Stimulated activated CD8-positive, alpha-beta memory T cell treated with anti-CD3 and anti-CD28 coated beads, Interleukin-12 subunit alpha, Interleukin-12 subunit beta, amount 100 ng/mL, for 4 hours (primary cell): ENCODE data around the gene PARM1.

ENCODE experiments used
- DNase-seq: peaks from one replicate; pipeline ENCODE4 v3.0.0-alpha.2; 2020; ENCODE audit warnings: low read depth

The PARM1 gene

GRCh38 chr4:74942251-74942917 lies 9.5 kb downstream of the PARM1 start:
- no peak for DNase-seq

GRCh38 chr4:74942918-74943253 lies 10.0 kb downstream of the PARM1 start:
- no peak for DNase-seq

- no peak for DNase-seq
These were observed 11.5 kb downstream of the PARM1 start for GRCh38 chr4:74944354-74944793.

- no peak for DNase-seq
These were observed 13.3 kb downstream of the PARM1 start for GRCh38 chr4:74946196-74946595.

- DNase-seq = no peak
These were observed 14.9 kb downstream of the PARM1 start for GRCh38 chr4:74947798-74948197.

- no peak for DNase-seq
These were observed 15.3 kb downstream of the PARM1 start for GRCh38 chr4:74948236-74948635.

GRCh38 chr4:74950200-74950599 lies 17.3 kb downstream of the PARM1 start:
- DNase-seq = no peak

- no peak for DNase-seq
These were observed 18.0 kb downstream of the PARM1 start for GRCh38 chr4:74950882-74951281.

GRCh38 chr4:74953647-74954046 lies 20.7 kb downstream of the PARM1 start:
- DNase-seq = no peak

GRCh38 chr4:74958881-74959280 lies 26.0 kb downstream of the PARM1 start:
- no peak for DNase-seq

GRCh38 chr4:74961230-74961629 lies 28.3 kb downstream of the PARM1 start:
- DNase-seq = no peak

GRCh38 chr4:74962584-74962983 lies 29.7 kb downstream of the PARM1 start:
- DNase-seq = no peak

GRCh38 chr4:74964311-74964710 lies 31.4 kb downstream of the PARM1 start:
- no peak for DNase-seq

GRCh38 chr4:74967324-74967723 lies 34.4 kb downstream of the PARM1 start:
- no peak for DNase-seq

- DNase-seq = no peak
These were observed 35.7 kb downstream of the PARM1 start for GRCh38 chr4:74968456-74969164.

- no peak for DNase-seq
These were observed 36.9 kb downstream of the PARM1 start for GRCh38 chr4:74969507-74970474.

- DNase-seq = no peak
These were observed 37.7 kb downstream of the PARM1 start for GRCh38 chr4:74970577-74970976.

GRCh38 chr4:74971862-74972261 lies 38.9 kb downstream of the PARM1 start:
- no peak for DNase-seq

- DNase-seq = no peak
These were observed 42.2 kb downstream of the PARM1 start for GRCh38 chr4:74975082-74975481.

GRCh38 chr4:74975848-74976824 lies 43.2 kb downstream of the PARM1 start:
- no peak for DNase-seq

GRCh38 chr4:74982546-74983252 lies 49.8 kb downstream of the PARM1 start:
- no peak for DNase-seq
